ENCODE measurements around the gene SHISA7.
A peak's percentile ranks its signal among the peaks of the same experiment; 100 is the strongest.
"Not testable (repeated sequence)": the region's sequence is repeated elsewhere in the genome, so short reads cannot be mapped to it uniquely, and the experiment has no call there.

Gene SHISA7

DNA sequence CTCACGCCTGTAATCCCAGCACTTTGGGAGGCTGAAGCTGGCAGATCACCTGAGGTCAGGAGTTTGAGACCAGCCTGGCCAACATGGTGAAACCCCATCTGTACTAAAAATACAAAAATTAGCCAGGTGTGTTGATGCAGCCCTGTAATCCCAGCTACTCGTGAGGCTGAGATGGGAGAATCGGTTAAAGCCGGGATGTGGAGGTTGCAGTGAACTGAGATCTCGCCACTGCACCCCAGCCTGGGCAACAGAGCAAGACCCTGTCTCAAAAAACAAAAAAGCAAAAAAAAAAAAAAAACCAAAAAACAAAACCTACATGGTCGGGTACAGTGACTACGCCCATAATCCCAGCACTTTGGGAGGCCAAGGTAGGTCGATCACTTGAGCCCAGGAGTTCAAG is 33.9 kb downstream of the SHISA7 start:
- not testable (repeated sequence) for DNase-seq

- no peak for DNase-seq
These were observed 34.6 kb downstream of the SHISA7 start for GRCh38 chr19:55408533-55408872.

GRCh38 chr19:55407800-55408532 is 35.1 kb downstream of the SHISA7 start:
- DNase-seq, result peak; percentile 100

DNA sequence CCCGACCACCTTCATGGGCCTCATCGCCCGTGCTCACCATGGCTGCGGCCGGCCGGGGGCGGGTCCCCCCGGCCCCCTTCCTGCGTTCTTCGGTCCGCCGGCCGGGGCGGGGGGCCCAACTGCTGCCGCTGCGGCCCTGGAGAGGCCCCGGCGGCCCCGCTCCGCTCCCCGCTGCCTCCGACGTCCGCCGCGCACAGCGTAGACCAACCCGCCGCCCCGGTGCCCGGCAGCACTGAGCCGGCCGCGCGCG is 35.6 kb downstream of the SHISA7 start, which contains the start of gene UBE2S:
Gene UBE2S, minus strand, starts transcription at position 239 of the 250 bp plus-strand sequence. Its CDS starts 199 bp downstream, at position 40.
- not testable (repeated sequence) for DNase-seq

DNA sequence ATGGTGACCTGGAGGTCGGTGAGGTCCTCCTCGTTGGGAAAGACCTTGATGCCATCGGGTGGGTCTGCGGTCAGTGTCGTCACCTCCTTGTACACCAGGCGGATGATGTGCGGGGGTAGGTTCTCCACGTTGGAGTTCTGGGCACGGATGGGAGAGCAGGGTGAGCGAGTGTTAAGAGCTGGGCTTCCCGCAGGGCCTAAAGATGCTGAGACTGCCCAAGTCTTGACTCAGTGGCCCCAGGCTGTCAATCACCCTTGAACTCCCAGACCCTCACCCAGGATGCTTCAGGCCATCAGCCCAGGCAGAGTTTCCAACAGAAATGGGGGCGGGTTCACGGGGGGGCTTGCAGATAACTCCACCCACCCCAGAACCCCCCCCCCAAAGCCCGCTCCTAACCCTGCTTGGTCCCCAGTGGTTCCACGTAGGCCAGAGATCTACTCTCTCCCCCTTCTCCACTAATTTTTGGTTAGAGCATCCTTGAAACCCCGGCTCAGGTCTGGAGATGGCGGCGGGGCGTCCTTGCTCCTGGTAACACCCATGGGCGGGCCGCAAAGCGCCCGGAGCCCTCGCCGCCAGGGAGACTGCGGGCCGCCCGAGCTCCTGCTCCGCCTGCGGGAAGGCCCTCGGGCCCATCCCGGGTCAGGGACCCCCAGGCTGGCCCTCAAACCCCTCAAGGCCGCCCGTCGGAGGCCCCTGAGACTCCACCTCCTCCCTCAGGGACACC is 36.1 kb downstream of the SHISA7 start:
- no peak for DNase-seq

DNA sequence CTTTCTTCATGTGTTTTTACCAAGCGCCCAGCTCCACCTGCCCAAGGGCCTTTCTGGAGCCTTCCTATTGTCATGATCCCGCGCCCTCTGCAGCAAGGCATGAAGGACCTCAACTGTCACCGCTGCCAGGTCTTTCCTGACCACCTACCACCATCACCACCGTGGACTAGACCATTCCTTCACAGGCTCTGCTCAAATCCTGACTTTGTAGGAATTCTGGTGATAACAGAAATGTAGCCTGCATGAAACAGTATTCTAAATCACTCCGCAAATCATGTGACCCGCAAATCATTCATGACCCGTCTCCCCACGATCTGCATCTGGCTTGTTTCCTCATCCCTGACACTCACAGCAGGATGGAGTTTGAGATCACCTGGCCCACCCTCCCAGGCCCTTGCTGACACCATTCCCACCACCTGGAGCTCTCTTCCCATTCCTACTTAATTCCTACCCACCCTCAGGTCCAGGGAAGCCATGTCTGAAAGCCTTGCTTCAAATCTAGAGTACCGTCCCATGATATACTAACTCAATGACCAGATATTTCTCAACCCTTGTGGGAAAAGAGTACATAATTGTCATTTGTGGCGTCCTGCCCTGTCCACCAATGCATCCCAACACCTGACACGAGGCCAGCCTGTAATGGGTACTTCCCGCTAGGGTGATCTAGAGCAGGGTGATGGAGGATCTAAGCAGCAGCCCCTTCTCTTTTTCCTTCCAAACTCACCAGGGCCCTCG is 36.8 kb downstream of the SHISA7 start:
- no peak for DNase-seq

GRCh38 chr19:55405638-55406037 is 37.5 kb downstream of the SHISA7 start:
- no peak for DNase-seq

DNA sequence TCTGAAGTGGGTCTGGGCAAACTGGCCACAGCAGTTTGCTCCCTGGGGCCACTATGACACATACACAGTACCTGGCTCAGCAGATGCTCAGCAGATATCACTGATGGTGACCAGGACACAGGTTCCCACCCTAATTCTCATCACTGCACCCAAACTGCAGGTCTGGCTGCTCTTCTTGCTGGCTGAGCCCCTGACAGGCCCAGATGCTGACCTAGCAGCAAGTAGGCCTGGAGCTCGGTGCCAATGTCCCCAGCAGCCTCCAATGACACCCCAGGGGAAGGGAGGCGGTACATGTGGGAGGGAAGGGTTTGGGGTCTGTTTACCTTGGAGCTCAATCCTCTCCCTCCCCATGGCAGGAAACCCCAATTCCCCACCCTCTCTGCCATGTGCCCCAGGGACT is 40.6 kb downstream of the SHISA7 start:
- DNase-seq, result no peak

GRCh38 chr19:55401390-55401789 is 41.7 kb downstream of the SHISA7 start:
- not testable (repeated sequence) for DNase-seq

DNA sequence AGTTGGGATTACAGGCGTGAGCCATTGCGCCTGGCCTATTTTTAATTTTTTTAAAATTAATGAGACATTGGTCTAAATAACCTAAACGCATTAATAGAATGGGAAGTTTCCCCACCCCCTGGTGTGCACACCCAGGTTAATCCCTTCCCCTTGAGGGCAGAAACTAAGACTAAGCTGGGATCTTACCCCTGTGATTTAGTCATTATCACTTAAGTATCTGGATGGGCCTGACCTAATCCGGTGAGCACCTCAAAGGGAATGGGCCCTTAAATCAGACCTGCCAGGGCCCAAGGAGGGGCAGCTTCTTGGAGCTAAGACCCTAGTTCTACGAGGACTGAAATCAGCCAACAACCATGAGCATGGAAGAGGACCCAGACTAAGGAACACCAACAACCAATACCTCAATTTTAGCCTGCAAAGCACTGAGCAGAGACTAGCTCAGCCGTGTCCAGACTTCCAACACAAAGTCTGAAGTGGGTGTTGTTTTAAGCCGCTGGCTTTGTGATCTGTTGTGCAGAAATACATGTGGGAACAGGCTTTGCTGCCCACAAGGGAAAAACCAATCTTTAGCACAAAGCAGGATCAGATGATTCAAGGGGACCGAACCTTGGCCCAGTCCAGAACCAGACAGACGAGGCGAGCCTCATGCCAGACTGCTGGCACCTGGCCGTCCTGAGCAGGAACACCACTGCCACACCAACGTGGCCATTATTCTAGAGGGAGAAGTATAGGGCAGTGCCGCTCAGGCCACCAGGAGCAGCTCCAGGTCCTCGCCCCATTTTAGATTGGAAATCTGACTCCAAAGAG is 42.6 kb downstream of the SHISA7 start:
- DNase-seq, result no peak

DNA sequence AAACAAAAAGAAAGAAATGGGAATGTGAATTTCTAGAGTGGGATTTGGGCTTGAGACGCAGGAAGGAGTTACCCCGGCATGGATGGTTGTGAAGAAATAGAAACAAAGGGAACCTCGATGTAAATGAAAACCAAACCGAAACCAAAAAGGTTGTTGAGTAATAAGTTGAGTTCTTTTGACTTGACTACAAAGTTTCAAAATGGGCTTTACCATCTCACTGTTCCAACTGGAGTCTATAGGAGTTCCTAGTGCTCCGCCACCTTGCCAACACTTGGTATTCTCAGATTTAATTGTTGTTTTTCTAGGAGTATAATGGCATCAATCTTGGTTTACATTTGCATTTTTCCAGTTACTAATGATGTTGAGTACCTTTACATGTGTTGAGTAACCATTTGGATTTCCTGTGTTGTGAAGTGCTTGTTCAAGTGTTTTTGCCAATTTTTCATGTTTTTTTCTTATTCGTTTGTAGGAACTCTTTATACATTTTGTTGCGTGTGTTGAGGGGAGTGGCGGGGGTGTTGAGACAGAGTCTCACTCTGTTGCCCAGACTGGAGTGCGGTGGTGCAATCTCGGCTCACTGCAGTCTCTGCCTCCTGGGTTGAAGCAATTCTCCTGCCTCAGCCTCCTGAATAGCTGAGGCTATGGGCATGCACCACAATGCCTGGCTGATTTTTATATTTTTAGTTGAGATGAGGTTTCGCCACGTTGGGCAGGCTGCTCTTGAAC is 44.7 kb downstream of the SHISA7 start:
- no peak for DNase-seq

DNA sequence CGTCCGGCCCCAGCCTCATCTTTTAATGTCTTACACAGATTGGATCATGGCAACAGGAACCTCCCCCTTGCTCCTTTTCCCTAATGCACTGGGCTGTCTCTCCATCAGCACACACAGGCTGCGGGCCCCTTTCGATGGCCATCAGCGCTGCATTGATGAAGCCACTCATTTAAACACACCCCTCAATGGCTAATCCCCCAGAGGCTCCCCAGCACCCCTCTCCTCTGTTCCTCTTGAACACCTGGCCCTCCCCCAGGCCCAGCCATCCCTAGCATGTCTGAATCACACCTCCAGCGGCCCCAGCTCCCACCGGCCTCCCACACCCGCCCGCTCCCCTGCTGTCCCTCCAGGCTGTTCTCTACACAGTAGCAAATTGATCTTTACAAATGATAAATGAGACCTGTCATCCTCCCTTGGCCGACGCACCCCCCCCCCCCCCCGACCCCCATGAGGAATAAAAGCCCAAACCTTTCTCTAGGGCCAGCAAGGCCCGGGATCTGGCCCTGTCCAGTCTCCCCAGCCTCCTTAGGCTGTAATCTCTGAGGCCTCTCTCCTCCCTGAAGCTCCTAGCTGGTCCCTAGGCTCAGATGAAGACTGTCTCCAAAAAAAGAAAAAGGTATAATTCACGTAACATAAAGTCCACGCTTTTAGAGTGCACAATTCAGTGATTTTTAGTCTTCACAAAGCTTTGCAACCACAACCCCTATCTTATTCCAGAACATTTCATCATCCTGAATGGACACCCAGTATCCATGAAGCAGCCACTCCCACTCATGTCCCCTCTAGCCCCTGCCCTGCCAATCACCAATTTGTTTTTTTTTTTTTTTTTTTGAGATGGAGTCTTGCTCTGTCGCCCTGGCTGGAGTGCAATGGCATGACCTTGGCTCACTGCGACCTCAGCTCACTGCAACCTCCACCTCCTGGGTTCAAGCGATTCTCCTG is 50.0 kb downstream of the SHISA7 start:
- DNase-seq, result no peak

DNA sequence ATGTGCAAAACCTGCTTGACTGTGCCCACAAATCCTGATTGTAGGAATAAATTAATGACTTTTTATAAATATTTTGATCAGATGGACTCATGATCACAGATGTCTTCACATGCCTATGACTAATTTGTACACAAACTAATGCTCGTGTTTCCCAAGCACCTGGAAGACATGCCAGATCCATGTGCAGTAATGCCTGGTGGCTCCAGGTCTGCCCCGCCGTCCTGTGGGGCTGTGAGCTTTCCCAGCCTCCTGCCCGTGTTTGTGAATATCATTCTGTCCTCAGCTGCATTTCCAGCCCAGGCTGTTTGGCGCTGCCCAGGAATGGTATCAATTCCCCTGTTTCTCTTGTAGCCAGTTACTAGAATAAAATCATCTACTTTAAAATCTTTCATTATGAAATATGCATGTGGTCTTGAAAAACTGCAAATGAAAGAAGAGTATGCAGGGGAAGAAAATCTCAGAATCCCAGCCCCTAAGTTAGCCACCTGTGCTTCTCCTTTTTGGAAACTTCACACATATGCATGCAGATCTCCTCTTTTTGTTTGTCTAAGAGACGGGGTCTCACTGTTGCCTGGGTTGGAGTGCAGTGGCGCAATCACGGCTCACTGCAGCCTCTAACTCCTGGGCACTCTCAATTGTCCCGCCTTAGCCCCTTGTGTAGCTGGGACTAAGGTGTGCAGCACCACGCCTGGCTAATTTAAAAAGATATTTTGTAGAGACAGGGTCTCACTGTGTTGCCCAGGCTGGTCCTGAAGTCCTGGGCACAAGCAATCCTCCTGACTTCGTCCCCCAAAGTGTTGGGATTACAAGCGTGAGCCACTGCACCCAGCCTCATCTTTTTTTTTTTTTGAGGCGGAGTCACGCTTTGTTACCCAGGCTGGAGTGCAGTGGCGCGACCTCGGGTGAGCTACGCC is 51.1 kb downstream of the SHISA7 start:
- no peak for DNase-seq

DNA sequence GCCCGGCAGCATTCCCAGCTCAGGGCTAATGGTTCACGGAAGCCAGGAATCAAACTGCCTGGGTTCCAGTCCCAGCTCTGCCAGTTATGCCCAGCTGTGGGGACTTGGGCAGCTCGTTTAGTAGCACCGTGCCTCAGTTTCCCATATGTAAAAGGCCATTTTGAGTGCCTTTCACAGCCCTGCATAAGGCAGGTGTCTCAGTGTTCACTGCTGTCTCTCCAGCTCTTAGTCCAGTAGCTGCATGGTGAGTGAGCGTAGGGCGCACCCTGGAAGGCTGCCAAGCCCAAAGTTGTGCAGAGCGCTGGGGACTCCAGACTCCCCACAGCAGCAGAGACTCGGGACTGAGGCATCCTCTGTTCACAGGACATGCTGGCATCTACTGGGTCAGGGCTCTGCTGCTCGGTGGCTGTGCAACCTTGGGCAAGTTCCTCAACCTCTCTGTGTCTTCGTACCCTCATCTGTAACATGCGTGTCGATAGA is 51.9 kb downstream of the SHISA7 start:
- no peak for DNase-seq

DNA sequence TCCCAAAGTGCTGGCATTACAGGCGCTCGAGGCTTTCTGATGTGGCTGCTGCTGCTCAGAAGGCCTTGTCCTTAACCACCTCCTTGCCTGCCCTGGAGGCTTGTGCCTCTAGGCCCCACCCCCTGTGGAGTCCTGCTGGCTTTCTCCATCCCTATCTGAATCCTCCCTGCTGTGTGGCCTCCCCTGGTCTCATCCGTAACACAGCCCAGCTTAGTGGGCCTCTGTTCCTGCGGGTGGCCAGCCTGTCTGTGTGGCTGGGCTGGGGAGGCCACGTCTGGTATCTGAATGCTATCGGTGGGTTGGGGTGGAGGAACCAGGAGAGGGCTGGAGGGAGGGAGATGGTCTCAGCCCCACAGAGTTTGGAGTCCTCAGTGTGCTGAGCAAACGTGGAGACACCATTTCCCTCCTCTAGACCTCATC is 52.6 kb downstream of the SHISA7 start:
- DNase-seq, result no peak

DNA sequence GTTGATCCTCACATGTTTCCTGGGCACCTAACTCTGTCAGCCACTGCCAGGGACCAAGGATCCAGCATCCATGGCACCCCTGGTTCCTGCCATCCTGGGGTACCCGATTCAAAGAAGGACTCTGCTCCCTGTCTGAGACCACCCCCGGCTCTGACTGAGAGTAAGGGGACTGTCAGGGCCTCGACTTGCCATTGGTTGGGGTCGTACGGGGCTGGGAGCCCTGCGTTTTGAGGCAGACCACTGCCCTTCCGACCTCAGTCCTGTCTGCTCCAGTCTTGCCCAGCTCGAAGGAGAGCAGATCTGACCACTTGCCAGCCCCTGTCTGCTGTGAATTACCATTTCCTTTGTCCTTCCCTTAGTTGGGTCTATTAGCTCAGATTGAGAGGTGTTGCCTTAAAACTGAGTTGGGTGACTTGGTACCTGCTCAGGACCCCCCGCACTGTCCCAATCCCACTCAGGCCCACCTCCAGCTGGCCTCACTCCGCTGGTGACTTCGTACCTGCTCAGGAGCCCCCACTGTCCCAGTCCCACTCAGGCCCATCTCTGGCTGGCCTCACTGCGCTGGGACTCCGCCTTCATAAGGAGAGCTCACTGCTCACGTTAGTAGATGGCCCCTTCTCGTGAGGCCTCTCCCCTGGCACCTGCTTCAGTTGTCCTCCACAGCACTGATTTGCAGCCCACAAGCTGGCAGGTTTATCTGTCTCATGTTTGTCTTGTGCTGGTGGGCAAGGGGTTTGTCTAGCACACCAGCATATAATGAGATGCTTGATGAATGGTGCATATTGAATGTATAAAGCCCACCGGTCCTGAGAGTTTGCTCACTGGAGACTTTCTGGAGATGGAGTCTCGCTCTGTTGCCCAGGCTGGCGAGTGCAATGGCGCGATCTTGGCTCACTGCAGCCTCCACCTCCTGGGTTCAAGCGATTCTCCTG is 53.4 kb downstream of the SHISA7 start:
- DNase-seq, result no peak

GRCh38 chr19:55387736-55388497 is 55.2 kb downstream of the SHISA7 start:
- no peak for DNase-seq

DNA sequence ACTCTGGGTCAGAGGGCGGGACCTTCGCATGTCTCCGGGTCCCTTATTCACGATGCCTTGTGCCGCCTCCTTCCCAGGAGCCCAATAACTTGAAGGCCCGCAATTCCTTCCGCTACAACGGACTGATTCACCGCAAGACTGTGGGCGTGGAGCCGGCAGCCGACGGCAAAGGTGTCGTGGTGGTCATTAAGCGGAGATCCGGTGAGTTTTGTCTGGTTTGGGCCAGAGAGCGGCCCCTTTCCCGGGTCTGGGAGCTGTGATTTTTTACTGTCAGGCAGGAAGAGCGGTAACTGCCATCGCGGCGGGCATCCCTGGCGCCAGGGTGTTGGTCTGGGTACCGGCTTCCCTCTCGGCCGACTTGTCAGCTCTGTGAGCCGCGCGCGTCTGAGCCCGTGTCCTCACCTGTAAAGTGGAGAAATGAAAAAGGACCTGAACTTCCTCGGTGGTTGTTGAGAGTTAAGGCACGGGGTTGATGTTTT is 56.6 kb downstream of the SHISA7 start:
- DNase-seq, result no peak

Measured in NCI-H1930 (cell line).